IPS-20b (cell line): ENCODE measurements around the gene BORCS5.

Experiments
- H3K27ac ChIP-seq: one replicate; pipeline ENCODE4 v1.5.1; 2013; ENCODE audit warnings: low read length
- H3K27me3 ChIP-seq: 2 replicates; pipeline ENCODE4 v1.6.1; 2013; ENCODE audit warnings: mild to moderate bottlenecking, low read length, inconsistent platforms; ENCODE audit not compliant: insufficient read depth
- H3K36me3 ChIP-seq: 2 replicates; pipeline ENCODE4 v1.6.1; 2013; ENCODE audit warnings: low read depth, mild to moderate bottlenecking, inconsistent platforms, low read length, moderate library complexity; ENCODE audit not compliant: insufficient read depth
- H3K4me1 ChIP-seq: 2 replicates; pipeline ENCODE4 v1.6.1; 2013; ENCODE audit warnings: mild to moderate bottlenecking, control low read depth, inconsistent platforms, low read length, moderate library complexity; ENCODE audit not compliant: insufficient read depth
- H3K4me3 ChIP-seq: 2 replicates; pipeline ENCODE4 v1.5.1; 2013; ENCODE audit warnings: mild to moderate bottlenecking, low read length, inconsistent platforms
- H3K9ac ChIP-seq: 2 replicates; pipeline ENCODE4 v1.6.1; 2013; ENCODE audit warnings: low read depth, mild to moderate bottlenecking, inconsistent platforms, low read length, moderate library complexity
- H3K9me3 ChIP-seq: 2 replicates; pipeline ENCODE4 v1.6.1; 2013; ENCODE audit warnings: mild to moderate bottlenecking, low read depth, low read length, inconsistent platforms; ENCODE audit not compliant: insufficient read depth

The BORCS5 gene

DNA sequence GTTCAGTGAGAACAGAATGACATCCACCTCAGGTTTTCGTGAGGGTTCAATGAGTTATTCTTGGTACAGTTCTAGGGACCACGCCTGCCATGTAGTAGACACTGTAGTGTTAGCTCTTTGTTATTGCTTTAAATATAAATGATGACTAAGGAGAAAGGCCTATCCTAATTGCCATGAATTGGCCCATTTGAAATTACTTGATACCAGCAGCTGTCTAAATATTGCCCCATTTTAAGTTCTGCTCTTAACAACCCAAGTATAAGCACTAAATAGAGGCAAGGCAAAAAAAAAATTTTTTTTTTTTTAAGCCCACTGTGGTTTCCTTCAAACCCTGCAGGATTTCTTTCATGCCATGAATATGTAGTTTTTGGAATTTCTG lies 84.5 kb downstream of the BORCS5 start:
- Histone ChIP-seq H3K9ac (no peak overlapping the region), H3K9me3 (no peaks in the 10 kb centered on the region), H3K27ac (no peak overlapping the region), H3K4me1 (no peaks in the 10 kb centered on the region), H3K36me3 (no peaks in the 10 kb centered on the region), H3K27me3 (no peaks in the 10 kb centered on the region), H3K4me3 (no peak overlapping the region)

DNA sequence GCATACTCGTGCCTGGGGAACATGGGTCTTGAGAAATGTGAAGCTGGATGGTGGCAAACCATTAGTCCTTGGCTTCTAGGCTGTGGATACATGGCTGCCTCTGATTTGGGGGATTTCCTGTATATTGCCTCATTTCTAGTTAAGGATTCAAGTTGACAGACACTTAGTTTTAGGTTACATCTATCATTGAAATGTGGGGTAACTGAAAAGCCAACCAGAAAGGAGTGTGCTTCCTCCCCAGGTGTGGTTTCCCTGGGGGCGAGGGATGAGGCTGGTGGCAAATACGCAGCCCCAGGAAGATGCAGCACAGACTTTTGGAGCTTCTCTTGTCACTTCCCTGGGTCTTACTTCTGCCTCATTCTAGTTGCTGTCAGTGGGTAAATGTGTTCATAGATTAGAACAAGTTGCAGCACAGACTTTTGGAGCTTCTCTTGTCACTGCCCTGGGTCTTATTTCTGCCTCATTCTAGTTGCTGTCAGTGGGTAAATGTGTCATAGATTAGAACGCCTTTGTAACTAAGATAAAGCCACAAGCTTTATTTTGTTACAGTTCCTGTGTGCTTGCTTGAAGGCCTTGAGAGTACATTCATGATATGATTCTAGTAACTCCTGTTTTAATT lies 85.1 kb downstream of the BORCS5 start:
- no peaks in the 10 kb centered on the region for H3K9me3 ChIP-seq
- no peaks in the 10 kb centered on the region for H3K36me3 ChIP-seq
- H3K4me3 ChIP-seq, result no peak overlapping the region
- H3K4me1 ChIP-seq, result no peaks in the 10 kb centered on the region
- H3K27me3 ChIP-seq, result no peaks in the 10 kb centered on the region
- no peak overlapping the region for H3K27ac ChIP-seq
- no peak overlapping the region for H3K9ac ChIP-seq

DNA sequence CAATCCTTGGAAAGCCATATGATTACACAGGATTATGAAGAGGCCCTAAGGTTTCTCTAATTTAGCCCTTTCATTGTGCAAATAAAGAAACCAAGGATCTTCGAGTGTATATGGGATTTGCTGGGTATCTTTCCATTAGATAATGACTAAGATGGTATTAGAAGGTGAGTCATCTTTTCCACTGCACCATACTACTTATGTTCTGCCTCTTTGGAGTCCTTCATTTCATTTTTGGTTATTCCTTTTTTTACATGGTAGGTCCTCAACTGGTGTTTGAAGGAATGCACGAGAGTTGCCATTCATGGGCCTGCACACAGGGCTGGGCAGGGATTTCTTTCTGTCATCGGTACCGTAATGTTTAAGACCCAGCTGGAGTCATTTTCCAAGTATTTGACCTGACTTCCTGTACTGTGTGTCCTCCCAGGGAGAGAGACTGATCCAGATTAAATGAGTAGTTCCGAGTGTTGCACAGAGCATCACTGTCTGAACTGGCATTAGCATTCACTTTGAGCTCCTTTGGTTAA lies 85.7 kb downstream of the BORCS5 start:
- Histone ChIP-seq H3K4me3 (no peak overlapping the region), H3K9me3 (no peaks in the 10 kb centered on the region), H3K9ac (no peak overlapping the region), H3K27me3 (no peaks in the 10 kb centered on the region), H3K36me3 (no peaks in the 10 kb centered on the region), H3K27ac (no peak overlapping the region), H3K4me1 (no peaks in the 10 kb centered on the region)

DNA sequence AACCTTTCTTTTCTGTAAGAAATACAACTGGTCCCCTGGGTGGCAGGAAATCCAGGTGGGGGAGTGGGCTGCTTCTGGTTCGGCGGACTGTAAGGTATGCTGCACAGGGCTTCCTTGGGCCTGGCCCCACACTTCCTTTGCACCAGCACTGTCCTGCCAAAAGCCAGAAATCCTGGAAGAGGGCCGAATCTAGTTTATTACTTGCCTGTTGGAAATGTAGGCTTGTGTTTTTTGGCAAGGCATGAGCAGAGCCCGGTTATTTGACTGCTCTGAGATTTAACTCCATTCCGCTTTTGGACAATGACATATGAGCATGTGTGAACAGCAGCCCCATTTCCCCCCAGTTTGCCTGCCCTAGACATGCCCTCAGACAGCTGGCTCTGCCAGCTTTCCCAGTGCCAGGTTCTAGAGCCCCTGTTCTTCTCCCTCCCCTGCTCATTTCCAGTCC lies 86.6 kb downstream of the BORCS5 start:
- Histone ChIP-seq H3K4me3 (no peak overlapping the region), H3K27ac (no peak overlapping the region)

DNA sequence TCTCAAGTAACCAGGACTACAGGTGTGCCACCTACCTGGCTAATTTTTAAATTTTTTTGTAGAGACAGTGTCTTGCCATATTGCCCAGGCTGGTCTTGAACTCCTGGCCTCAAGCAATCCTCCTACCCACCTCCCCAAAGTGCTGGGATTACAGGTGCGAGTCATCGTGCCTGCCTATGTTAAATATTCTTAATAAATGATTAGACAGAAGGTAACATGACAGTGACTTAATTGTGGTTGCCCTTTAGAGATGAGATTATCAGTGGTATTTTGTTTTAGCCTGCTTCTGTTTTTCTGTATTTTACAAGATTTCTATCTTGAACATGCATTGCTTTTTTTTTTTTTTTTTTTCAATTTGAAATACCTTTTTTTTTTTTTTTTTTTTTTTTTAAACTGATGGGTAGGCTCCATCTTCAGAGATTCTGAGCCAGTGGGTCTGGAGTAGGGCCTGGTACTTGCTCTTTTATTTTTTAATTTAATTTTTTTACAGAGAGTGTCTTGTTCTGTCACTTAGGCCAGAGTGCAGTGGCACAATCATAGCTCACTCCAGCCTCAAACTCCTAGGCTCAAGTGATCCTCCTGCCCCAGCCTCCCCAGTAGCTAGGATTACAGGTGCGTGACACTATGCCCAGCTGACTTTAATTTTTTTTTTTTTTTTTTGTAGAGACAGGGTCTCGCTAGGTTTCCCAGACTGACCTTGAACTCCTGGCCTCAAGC lies 88.4 kb downstream of the BORCS5 start:
- H3K27ac ChIP-seq, result no peak overlapping the region

More for the DNA sequence above, 86.6 kb downstream of the BORCS5 start:
- Histone ChIP-seq H3K36me3 (no peaks in the 10 kb centered on the region), H3K9ac (no peak overlapping the region), H3K4me1 (no peaks in the 10 kb centered on the region), H3K27me3 (no peaks in the 10 kb centered on the region), H3K9me3 (no peaks in the 10 kb centered on the region)

DNA sequence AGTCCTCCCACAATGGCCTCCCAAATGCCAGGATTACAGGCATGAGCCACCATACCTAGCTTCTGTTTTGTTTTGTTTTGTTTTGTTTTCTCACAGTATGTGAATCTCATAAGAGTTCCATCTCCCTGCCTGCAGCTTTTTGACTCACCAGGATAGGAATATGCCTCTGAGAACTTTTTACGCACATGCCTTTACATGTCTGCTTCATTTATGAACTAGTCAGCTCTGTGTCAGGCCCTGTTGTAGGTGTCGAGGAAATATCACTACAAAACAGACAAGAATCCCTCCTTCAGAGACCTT lies 89.0 kb downstream of the BORCS5 start:
- Histone ChIP-seq H3K4me3 (no peak overlapping the region), H3K36me3 (no peaks in the 10 kb centered on the region), H3K27me3 (no peaks in the 10 kb centered on the region), H3K9me3 (no peaks in the 10 kb centered on the region), H3K27ac (no peak overlapping the region), H3K4me1 (no peaks in the 10 kb centered on the region), H3K9ac (no peak overlapping the region)

More for the DNA sequence above, 88.4 kb downstream of the BORCS5 start:
- no peak overlapping the region for H3K9ac ChIP-seq
- H3K4me1 ChIP-seq, result no peaks in the 10 kb centered on the region
- H3K9me3 ChIP-seq, result no peaks in the 10 kb centered on the region
- H3K36me3 ChIP-seq, result no peaks in the 10 kb centered on the region
- H3K4me3 ChIP-seq, result no peak overlapping the region
- H3K27me3 ChIP-seq, result no peaks in the 10 kb centered on the region

DNA sequence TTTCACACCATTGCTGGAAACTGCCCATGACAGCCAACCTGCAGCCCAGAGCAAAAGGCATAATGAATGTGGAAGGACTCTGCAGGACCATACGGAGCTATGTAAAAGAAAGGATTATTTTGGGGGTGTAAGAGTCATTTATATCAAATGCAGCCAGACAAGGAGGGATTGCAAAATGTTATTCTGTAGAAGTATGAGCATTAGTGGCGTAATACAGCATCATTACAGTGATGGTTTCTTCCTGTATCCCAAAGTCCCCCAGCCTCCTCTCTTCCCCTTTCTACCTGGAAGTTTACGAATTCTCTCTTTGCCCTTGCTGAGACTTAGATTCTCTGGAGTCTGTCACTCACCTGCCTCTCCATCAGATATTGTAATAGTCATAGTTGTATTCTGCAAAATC lies 89.9 kb downstream of the BORCS5 start:
- Histone ChIP-seq H3K4me3 (no peak overlapping the region), H3K27me3 (no peaks in the 10 kb centered on the region), H3K4me1 (no peaks in the 10 kb centered on the region), H3K27ac (no peak overlapping the region), H3K36me3 (no peaks in the 10 kb centered on the region), H3K9ac (no peak overlapping the region), H3K9me3 (no peaks in the 10 kb centered on the region)

DNA sequence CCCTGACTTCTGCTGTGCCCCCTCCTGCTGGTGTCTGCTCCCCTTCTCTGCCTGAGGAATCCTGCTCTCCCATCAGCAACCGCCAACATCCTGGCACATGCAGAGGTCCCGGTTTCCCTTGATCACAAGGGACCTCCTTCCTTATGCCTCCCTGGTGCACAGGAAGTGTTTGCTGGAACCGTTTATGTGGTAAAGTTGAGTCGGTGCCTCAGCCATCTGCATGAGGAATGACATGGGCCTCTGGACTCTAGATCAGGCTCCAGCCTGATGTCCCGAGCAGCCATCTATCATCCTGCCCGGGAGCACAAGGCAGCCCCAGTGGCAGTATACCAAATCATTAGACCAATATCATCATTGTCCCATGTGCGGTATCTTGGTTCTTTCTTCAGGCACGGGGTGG lies 90.4 kb downstream of the BORCS5 start:
- no peaks in the 10 kb centered on the region for H3K4me1 ChIP-seq
- H3K27ac ChIP-seq, result no peak overlapping the region
- no peaks in the 10 kb centered on the region for H3K36me3 ChIP-seq

DNA sequence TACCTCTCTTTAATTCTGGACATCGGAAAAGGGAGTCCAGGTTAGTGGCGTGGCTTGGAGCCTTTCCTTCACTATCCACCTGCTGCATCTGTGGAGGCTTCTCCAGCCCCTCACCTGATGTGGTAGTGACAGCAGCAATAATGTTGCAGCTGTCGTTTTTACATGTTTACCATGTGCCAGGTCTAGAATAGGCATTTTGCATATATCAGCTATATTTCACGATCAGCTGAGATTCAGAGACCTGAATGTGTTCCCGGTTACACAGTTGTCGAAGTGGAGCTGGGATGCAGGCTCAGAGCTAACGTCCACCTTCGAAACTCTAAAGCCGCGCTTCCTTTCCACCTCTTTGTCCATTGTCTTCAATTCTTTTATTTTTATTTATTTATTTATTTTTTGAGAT lies 91.0 kb downstream of the BORCS5 start:
- Histone ChIP-seq H3K9ac (no peak overlapping the region), H3K36me3 (no peaks in the 10 kb centered on the region), H3K27ac (no peak overlapping the region), H3K27me3 (no peaks in the 10 kb centered on the region), H3K9me3 (no peaks in the 10 kb centered on the region), H3K4me1 (no peaks in the 10 kb centered on the region; the same call in 1 of the 2 replicates), H3K4me3 (no peak overlapping the region)

More for the DNA sequence above, 90.4 kb downstream of the BORCS5 start:
- H3K27me3 ChIP-seq, result no peaks in the 10 kb centered on the region
- H3K4me3 ChIP-seq, result no peak overlapping the region
- H3K9me3 ChIP-seq, result no peaks in the 10 kb centered on the region
- no peak overlapping the region for H3K9ac ChIP-seq

DNA sequence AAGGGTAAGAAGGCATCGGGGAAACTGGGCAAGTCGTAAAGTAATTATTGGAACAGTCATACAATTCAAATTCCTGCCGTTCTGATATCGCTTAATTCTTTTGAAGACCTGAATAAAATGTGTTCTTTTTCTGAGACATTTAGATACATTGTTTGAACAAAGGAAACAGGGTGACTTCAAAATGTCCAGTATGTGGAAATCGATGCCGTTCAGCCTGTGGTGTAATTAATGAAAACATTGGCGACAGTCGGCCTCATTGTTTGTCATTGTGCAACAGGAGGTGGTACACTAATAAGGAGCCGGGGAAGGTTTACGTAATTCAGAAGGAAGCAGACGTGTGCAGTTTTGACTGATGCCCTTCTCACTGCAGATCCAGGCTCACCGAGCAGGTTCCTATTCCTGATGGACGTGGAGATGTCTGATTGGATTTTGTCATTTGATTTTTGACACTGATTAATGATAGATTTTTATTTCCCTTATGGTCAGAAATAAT lies 92.7 kb downstream of the BORCS5 start:
- Histone ChIP-seq H3K27me3 (no peaks in the 10 kb centered on the region), H3K9me3 (no peaks in the 10 kb centered on the region), H3K36me3 (no peaks in the 10 kb centered on the region), H3K4me1 (no peaks in the 10 kb centered on the region; the same call in 1 of the 2 replicates), H3K9ac (no peak overlapping the region), H3K4me3 (no peak overlapping the region), H3K27ac (no peak overlapping the region)

DNA sequence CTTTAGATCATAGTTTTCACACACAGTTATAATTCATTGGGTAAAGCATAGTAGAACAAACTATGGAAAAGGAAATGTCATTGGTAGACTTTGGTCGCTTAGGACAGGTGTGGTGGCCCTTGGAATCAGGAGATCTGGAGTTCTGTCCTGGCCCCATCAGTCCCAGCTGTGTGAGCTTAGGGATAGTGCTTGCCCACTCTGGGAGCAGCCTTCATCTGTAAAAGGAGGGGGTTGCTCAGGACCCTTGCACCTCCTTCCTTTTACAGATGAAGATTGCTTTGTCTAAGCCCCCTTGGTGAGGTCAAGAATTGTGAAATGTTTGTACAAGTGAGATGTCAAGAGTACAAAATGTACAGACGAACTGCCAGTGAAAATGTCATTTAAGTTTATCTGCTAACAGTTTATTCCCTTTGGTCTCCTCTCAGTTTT lies 93.2 kb downstream of the BORCS5 start:
- Histone ChIP-seq H3K27me3 (no peaks in the 10 kb centered on the region), H3K9me3 (no peaks in the 10 kb centered on the region), H3K36me3 (no peaks in the 10 kb centered on the region), H3K4me3 (no peak overlapping the region), H3K27ac (no peak overlapping the region), H3K4me1 (no peaks in the 10 kb centered on the region; the same call in 1 of the 2 replicates), H3K9ac (no peak overlapping the region)

DNA sequence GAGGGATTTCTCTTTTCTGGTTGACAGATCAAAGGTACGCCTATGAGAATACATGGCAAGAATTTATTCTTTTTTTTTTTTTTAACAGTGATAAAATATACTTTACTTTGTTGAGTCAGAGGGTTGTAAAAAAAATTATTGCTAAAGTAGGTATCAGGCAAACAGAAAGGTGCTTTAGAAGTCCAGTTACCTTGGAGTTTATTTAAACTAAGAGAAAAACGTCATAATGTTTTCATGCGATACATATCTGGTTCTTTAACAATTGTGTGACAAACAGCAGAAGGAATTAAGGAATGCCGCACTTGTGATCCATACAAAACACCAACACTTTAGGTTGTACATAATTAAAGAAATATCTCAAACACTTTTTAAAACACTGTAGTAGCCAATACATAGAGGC lies 94.2 kb downstream of the BORCS5 start:
- Histone ChIP-seq H3K4me3 (no peak overlapping the region), H3K36me3 (no peaks in the 10 kb centered on the region), H3K9ac (no peak overlapping the region), H3K4me1 (no peaks in the 10 kb centered on the region; the same call in 1 of the 2 replicates), H3K27me3 (no peaks in the 10 kb centered on the region), H3K9me3 (no peaks in the 10 kb centered on the region), H3K27ac (no peak overlapping the region)
